Transverse colon (tissue), 4 donors: ENCODE results near the gene PODXL.

ENCODE experiments used
- CTCF ChIP-seq, 5 experiments: fragments of 200-600 bp in 3 of 5; fragments of 450-650 bp in 2 of 5; sonication (generic) in 3 of 5; IDR thresholded peaks; 1 replicate in 2 of 5; 2 replicates in 3 of 5; pipeline ENCODE4 v1.5.1; 2016 to 2017; ENCODE audit warnings: antibody characterized with exemption in 5 of 5, inconsistent platforms in 3 of 5, mild to moderate bottlenecking in 2 of 5, moderate library complexity in 1 of 5
- POLR2A ChIP-seq: fragments of 450-650 bp; IDR thresholded peaks from one replicate; pipeline ENCODE4 v1.6.1; 2016; ENCODE audit warnings: antibody characterized with exemption, mild to moderate bottlenecking, moderate library complexity
- POLR2AphosphoS5 ChIP-seq, 3 donors: sonication (generic); formaldehyde crosslinking; IDR thresholded peaks; one replicate each; pipeline ENCODE4 v1.6.1; 2016; ENCODE audit warnings: antibody characterized with exemption in 3 of 3

GRCh38 chr7:131555552-131556052, 826 bp downstream of the PODXL start:
- TF ChIP-seq CTCF (IDR thresholded peaks at IDR 0.05) (no peak), POLR2A (no peak), POLR2AphosphoS5 (IDR thresholded peaks at IDR 0.05) (no peak)
